BLaER1 treated with 17β-estradiol and CSF1 and Interleukin-3, amounts not matched to agents 10 nM and 100 nM (cell line): ENCODE measurements around the gene CDH23.

Experiments used
- H3K27ac ChIP-seq, 11 experiments: shearing (Covaris generic); formaldehyde crosslinking; 2 replicates each; pipeline ENCODE4 v1.8.1; 2022
- H3K27me3 ChIP-seq, 11 experiments: shearing (Covaris generic); formaldehyde crosslinking; 2 replicates each; pipeline ENCODE4 v1.8.1; 2022
- H3K36me3 ChIP-seq, 11 experiments: shearing (Covaris generic); formaldehyde crosslinking; 2 replicates each; pipeline ENCODE4 v1.8.1; 2022
- H3K4me1 ChIP-seq, 10 experiments: shearing (Covaris generic); formaldehyde crosslinking; 2 replicates each; pipeline ENCODE4 v1.8.1; 2022
- H3K4me2 ChIP-seq, 11 experiments: shearing (Covaris generic); formaldehyde crosslinking; 2 replicates each; pipeline ENCODE4 v1.8.1; 2022
- H3K4me3 ChIP-seq, 10 experiments: shearing (Covaris generic); formaldehyde crosslinking; 2 replicates each; pipeline ENCODE4 v1.8.1; 2022
- H3K9ac ChIP-seq, 11 experiments: shearing (Covaris generic); formaldehyde crosslinking; 2 replicates each; pipeline ENCODE4 v1.8.1; 2022
- H3K9me3 ChIP-seq, 11 experiments: shearing (Covaris generic); formaldehyde crosslinking; replicated peaks in 1 of 11; 2 replicates each; pipeline ENCODE4 v1.8.1; 2022
- H4K20me1 ChIP-seq, 11 experiments: shearing (Covaris generic); formaldehyde crosslinking; 2 replicates each; pipeline ENCODE4 v1.8.1; 2022
- Cebpa-rat ChIP-seq, 11 experiments: shearing (Covaris generic); IDR thresholded peaks; 2 replicates each; pipeline ENCODE4 v1.8.1; 2022

Gene CDH23

GRCh38 chr10:71363936-71364335 is 32.8 kb upstream of the CDH23 start:
- Histone ChIP-seq H3K4me1 (peaks cover 0 to 75% (median 25%) of the 10 kb centered on the region in 10 experiments; a peak in 17 of 20 replicates), H4K20me1 (peaks cover 0 to 6% (median 0%) of the 10 kb centered on the region in 11 experiments; a peak in 1 of 22 replicates), H3K4me3 (no peak overlapping the region), H3K27me3 (no peaks in the 10 kb centered on the region), H3K9me3 (no peaks in the 10 kb centered on the region), H3K4me2 (peak overlapping the region in 4 of 11 experiments; percentile 36 to 89 (median 79); a peak in 8 of 22 replicates), H3K36me3 (peaks cover 19 to 61% (median 54%) of the 10 kb centered on the region in 11 experiments), H3K27ac (0 out of 22 replicates have a peak overlapping the region, but pooled peaks of 1 of the 11 experiments have one; percentile 3), H3K9ac (no peak overlapping the region)
- no peak for TF ChIP-seq Cebpa-rat (IDR thresholded peaks at IDR 0.05)

- H3K9ac ChIP-seq = no peak overlapping the region
- no peak overlapping the region for H3K4me3 ChIP-seq
- peaks cover 0 to 74% (median 25%) of the 10 kb centered on the region in 10 experiments; a peak in 17 of 20 replicates for H3K4me1 ChIP-seq
- H3K27ac ChIP-seq = peak overlapping the region in 2 of 11 experiments; percentile 11 to 37; a peak in 2 of 22 replicates
- peaks cover 19 to 47% (median 41%) of the 10 kb centered on the region in 11 experiments for H3K36me3 ChIP-seq
- peak overlapping the region in 4 of 11 experiments; percentile 36 to 89 (median 79); a peak in 8 of 22 replicates for H3K4me2 ChIP-seq
- no peak for TF ChIP-seq Cebpa-rat (IDR thresholded peaks at IDR 0.05)
- no peaks in the 10 kb centered on the region for H3K9me3 ChIP-seq
- H4K20me1 ChIP-seq = peaks cover 0 to 6% (median 0%) of the 10 kb centered on the region in 11 experiments; a peak in 1 of 22 replicates
- H3K27me3 ChIP-seq = no peaks in the 10 kb centered on the region
These were observed 31.4 kb upstream of the CDH23 start for GRCh38 chr10:71365366-71365765.

- Histone ChIP-seq H3K4me1 (peaks cover 4 to 78% (median 33%) of the 10 kb centered on the region in 10 experiments; a peak in 18 of 20 replicates), H3K27ac (peak overlapping the region in 4 of 11 experiments; percentile 13 to 58 (median 48); a peak in 8 of 22 replicates), H3K36me3 (peaks cover 14 to 35% (median 27%) of the 10 kb centered on the region in 11 experiments), H3K9ac (peak overlapping the region in 2 of 11 experiments; percentile 9 to 17; a peak in 1 of 22 replicates), H3K27me3 (no peaks in the 10 kb centered on the region), H3K4me2 (peak overlapping the region in 8 of 11 experiments; percentile 22 to 89 (median 76); a peak in 14 of 22 replicates), H4K20me1 (peaks cover 0 to 6% (median 0%) of the 10 kb centered on the region in 11 experiments; a peak in 1 of 22 replicates), H3K9me3 (no peaks in the 10 kb centered on the region), H3K4me3 (no peak overlapping the region)
- TF ChIP-seq Cebpa-rat (IDR thresholded peaks at IDR 0.05) = no peak
These were observed 30.0 kb upstream of the CDH23 start for GRCh38 chr10:71366690-71367089.

- Histone ChIP-seq H3K9ac (peak overlapping the region in 2 of 11 experiments; percentile 9 to 17; a peak in 1 of 22 replicates), H3K4me3 (no peak overlapping the region), H3K4me2 (peak overlapping the region in 9 of 11 experiments; percentile 20 to 89 (median 75); a peak in 16 of 22 replicates), H4K20me1 (peaks cover 0 to 6% (median 0%) of the 10 kb centered on the region in 11 experiments; a peak in 1 of 22 replicates), H3K36me3 (peaks cover 8 to 30% (median 22%) of the 10 kb centered on the region in 11 experiments), H3K27me3 (no peaks in the 10 kb centered on the region), H3K9me3 (no peaks in the 10 kb centered on the region), H3K27ac (peak overlapping the region in 5 of 11 experiments; percentile 1 to 58 (median 41); a peak in 8 of 22 replicates), H3K4me1 (peaks cover 7 to 84% (median 38%) of the 10 kb centered on the region in 10 experiments; a peak in 18 of 20 replicates)
- TF ChIP-seq Cebpa-rat (IDR thresholded peaks at IDR 0.05) = no peak
These were observed 29.4 kb upstream of the CDH23 start for GRCh38 chr10:71367271-71367670.

GRCh38 chr10:71368176-71368575 is 28.5 kb upstream of the CDH23 start:
- H3K36me3 ChIP-seq = peaks cover under 1 to 20% (median 13%) of the 10 kb centered on the region in 11 experiments; a peak in 17 of 22 replicates
- no peaks in the 10 kb centered on the region for H3K9me3 ChIP-seq
- no peak for TF ChIP-seq Cebpa-rat (IDR thresholded peaks at IDR 0.05)
- H3K27ac ChIP-seq = peak overlapping the region in 1 of 11 experiments; percentile 58; a peak in 1 of 22 replicates
- peaks cover 7 to 93% (median 47%) of the 10 kb centered on the region in 10 experiments; a peak in 18 of 20 replicates for H3K4me1 ChIP-seq
- peaks cover 0 to 6% (median 0%) of the 10 kb centered on the region in 11 experiments; a peak in 1 of 22 replicates for H4K20me1 ChIP-seq
- H3K4me2 ChIP-seq = peak overlapping the region in 4 of 11 experiments; percentile 75 to 89 (median 84); a peak in 8 of 22 replicates
- no peak overlapping the region for H3K4me3 ChIP-seq
- no peak overlapping the region for H3K9ac ChIP-seq
- H3K27me3 ChIP-seq = no peaks in the 10 kb centered on the region

- Histone ChIP-seq H3K9me3 (no peaks in the 10 kb centered on the region), H3K27ac (no peak overlapping the region), H3K4me1 (peaks cover 7 to 98% (median 52%) of the 10 kb centered on the region in 10 experiments; a peak in 18 of 20 replicates), H3K4me2 (peak overlapping the region in 4 of 11 experiments; percentile 75 to 89 (median 84); a peak in 7 of 22 replicates), H4K20me1 (peaks cover 0 to 6% (median 0%) of the 10 kb centered on the region in 11 experiments; a peak in 1 of 22 replicates), H3K27me3 (no peaks in the 10 kb centered on the region), H3K4me3 (no peak overlapping the region), H3K36me3 (peaks cover 0 to 16% (median 10%) of the 10 kb centered on the region in 11 experiments; a peak in 10 of 22 replicates), H3K9ac (no peak overlapping the region)
- TF ChIP-seq Cebpa-rat (IDR thresholded peaks at IDR 0.05) = no peak
These were observed 28.1 kb upstream of the CDH23 start for GRCh38 chr10:71368643-71369042.

- H3K9me3 ChIP-seq = no peaks in the 10 kb centered on the region
- H3K27me3 ChIP-seq = no peaks in the 10 kb centered on the region
- no peak overlapping the region for H3K4me3 ChIP-seq
- no peak overlapping the region for H3K9ac ChIP-seq
- peaks cover 0 to 8% (median 1%) of the 10 kb centered on the region in 11 experiments; a peak in 7 of 22 replicates for H3K36me3 ChIP-seq
- H3K27ac ChIP-seq = no peak overlapping the region
- H3K4me2 ChIP-seq = peak overlapping the region in 2 of 11 experiments; percentile 75 to 89; a peak in 4 of 22 replicates
- H3K4me1 ChIP-seq = peaks cover 7 to 98% (median 50%) of the 10 kb centered on the region in 10 experiments; a peak in 18 of 20 replicates
- TF ChIP-seq Cebpa-rat (IDR thresholded peaks at IDR 0.05) = no peak
- H4K20me1 ChIP-seq = no peaks in the 10 kb centered on the region; a peak in 1 of 22 replicates
These were observed 27.1 kb upstream of the CDH23 start for GRCh38 chr10:71369602-71370001.

GRCh38 chr10:71370031-71370430 is 26.7 kb upstream of the CDH23 start:
- Histone ChIP-seq H4K20me1 (no peaks in the 10 kb centered on the region), H3K9ac (no peak overlapping the region), H3K4me3 (no peak overlapping the region), H3K27me3 (no peaks in the 10 kb centered on the region), H3K27ac (no peak overlapping the region), H3K9me3 (no peaks in the 10 kb centered on the region), H3K4me2 (peak overlapping the region in 2 of 11 experiments; percentile 75 to 89; a peak in 2 of 22 replicates), H3K36me3 (peaks cover 0 to 7% (median 0%) of the 10 kb centered on the region in 11 experiments; a peak in 4 of 22 replicates), H3K4me1 (peaks cover 7 to 98% (median 48%) of the 10 kb centered on the region in 10 experiments; a peak in 18 of 20 replicates)
- no peak for TF ChIP-seq Cebpa-rat (IDR thresholded peaks at IDR 0.05)

- Histone ChIP-seq H3K4me2 (peak overlapping the region in 8 of 11 experiments; percentile 10 to 92 (median 73); a peak in 14 of 22 replicates), H3K27me3 (no peaks in the 10 kb centered on the region), H3K9ac (peak overlapping the region in 6 of 11 experiments; percentile 28 to 66 (median 46); a peak in 10 of 22 replicates), H3K4me1 (peaks cover 18 to 98% (median 54%) of the 10 kb centered on the region in 10 experiments), H3K27ac (peak overlapping the region in 6 of 11 experiments; percentile 35 to 75 (median 66); a peak in 10 of 22 replicates), H3K36me3 (no peaks in the 10 kb centered on the region), H3K9me3 (no peaks in the 10 kb centered on the region), H4K20me1 (no peaks in the 10 kb centered on the region), H3K4me3 (0 out of 20 replicates have a peak overlapping the region, but pooled peaks of 1 of the 10 experiments have one; percentile 1)
- TF ChIP-seq Cebpa-rat (IDR thresholded peaks at IDR 0.05) = no peak
These were observed 25.0 kb upstream of the CDH23 start for GRCh38 chr10:71371750-71372166.
